ENCODE results near the gene OTOP2. TPM values are rescaled to one million over a fixed set of nuclear protein-coding genes. Genes with fewer than 3 reads are reported as not detected.
"Not testable (repeated sequence)": the region's sequence is repeated elsewhere in the genome, so short reads cannot be mapped to it uniquely, and the experiment has no call there.

Gene OTOP2
- total and polyA plus RNA-seq, 9 of the 15 experiments (the other 6 are each of a cell fraction or from before 2014, with no cell fraction given): 0.04 to 0.36 (median 0.14) TPM; not detected in 1

- H3K9me3 ChIP-seq (replicated peaks; ENCODE audit: control insufficient read depth, insufficient read depth, low read depth, low read length); ATAC-seq; H3K4me3 ChIP-seq; intact Hi-C loops (cut with micrococcal nuclease); BruUV-seq (replicated peaks); H3K9me1 ChIP-seq (ENCODE audit: control insufficient read depth, insufficient read depth, low read length); H3K27ac ChIP-seq (ENCODE audit: extremely low read depth, low read depth, low read length); H3K9ac ChIP-seq (ENCODE audit: insufficient read depth in 1 of 2, low read depth in 2 of 2, low read length in 2 of 2); H3K36me3 ChIP-seq (ENCODE audit: control insufficient read depth, insufficient read depth, low read length); H3K4me1 ChIP-seq (replicated peaks in 1 of 2; ENCODE audit: control insufficient read depth in 2 of 2, insufficient read depth in 2 of 2, low read length in 2 of 2); in situ Hi-C loops (cut with MboI); H3K4me2 ChIP-seq (ENCODE audit: insufficient read depth, low read length); H3K79me2 ChIP-seq (ENCODE audit: control insufficient read depth, insufficient read depth, low read length); CTCF ChIA-PET (ENCODE audit: low intra/inter-chr PET ratio); H4K20me1 ChIP-seq (replicated peaks; ENCODE audit: control insufficient read depth, insufficient read depth, low read length); TF ChIP-seq PBX2 (CRISPR knock-in tag; IDR thresholded peaks at IDR 0.05; ENCODE audit: low read depth): not testable (repeated sequence)
- Histone ChIP-seq H3K27me3 (ENCODE audit: control insufficient read depth in 2 of 2, insufficient read depth in 2 of 2, low read length in 2 of 2) (peaks cover 7 to 11% of the 10 kb centered on the region in 2 experiments; a peak in 4 of 5 replicates), H2AFZ (ENCODE audit: low read depth, low read length) (peak overlapping the region; percentile 55; the same call in 1 of the 2 replicates)
- TF ChIP-seq ZNF316 (IDR thresholded peaks at IDR 0.05) (peak; percentile 48), PBX2 (tag; conservative IDR thresholded peaks at IDR 0.05; ENCODE audit: low read depth) (0 out of 2 replicates have a peak, but pooled peaks have one; percentile 17), PKNOX1 (IDR thresholded peaks at IDR 0.05) (peak; percentile 63), NFYB (IDR thresholded peaks at IDR 0.05; ENCODE audit: extremely low read depth, insufficient read length) (peak; percentile 51), ASH1L (IDR thresholded peaks at IDR 0.05; ENCODE audit: borderline replicate concordance, low read depth, partially characterized antibody) (peak; percentile 82), POLR2A (conservative IDR thresholded peaks at IDR 0.05) (peak; percentile 47; the same call in 1 of the 2 replicates), C11orf30 (IDR thresholded peaks at IDR 0.05; ENCODE audit: low read depth) (0 out of 2 replicates have a peak, but pooled peaks have one; percentile 6), NFRKB (IDR thresholded peaks at IDR 0.05; ENCODE audit: low read depth) (peak; percentile 68; the same call in 1 of the 2 replicates), FOS (IDR thresholded peaks at IDR 0.05; ENCODE audit: extremely low read depth, insufficient read length) (peak; percentile 40), MEIS2 (IDR thresholded peaks at IDR 0.05; ENCODE audit: partially characterized antibody) (peak; percentile 54)
- POLR2A ChIA-PET: interaction anchor here (0.7 to 1.5 kb wide), 7 partner anchors 10 to 49 kb away, joined by 3 to 8 read pairs (median 4); partner anchors contain the start of genes FADS6 and FDXR
- WGBS (ENCODE audit: insufficient coverage, low coverage, missing lambda C conversion rate): 33% methylated on average over 6 of the region's 6 CpGs
- FAIRE-seq: peak; percentile 72
- DNase-seq (ENCODE audit: extremely low read depth in 1 of 4, low spot score in 3 of 4): peak in 1 of 4 experiments; percentile 38
Observed at GRCh38 chr17:74906214-74906793, 17.8 kb upstream of the OTOP2 start.
